Caco-2 (cell line): ENCODE results near the gene GSDMA. TPM values are rescaled to one million over a fixed set of nuclear protein-coding genes. Genes with fewer than 3 reads are reported as not detected.

Experiments
- BruUV-seq: library from RNA; stranded (reverse); fragments of 400-500 nt; replicated peaks from 2 replicates; lab custom pipeline; 2021; lab: Mats Ljungman, UMichigan
- CTCF ChIA-PET: fragments of 300-600 bp; sonication (Branson Sonifier 250); formaldehyde crosslinking; loops from one replicate; lab custom pipeline; 2022; ENCODE audit warnings: antibody characterized with exemption; lab: Charles Lee
- POLR2A ChIA-PET: fragments of 300-600 bp; sonication (Branson Sonifier 250); formaldehyde crosslinking; loops from one replicate; lab custom pipeline; 2022; ENCODE audit warnings: antibody characterized with exemption; lab: Charles Lee
- DNase-seq, 2 experiments: peaks; one replicate each; pipeline versions ENCODE4 v3.0.0 to v3.0.0-alpha.2; 2020 to 2022
- H3K27me3 ChIP-seq: replicated peaks from 2 replicates; pipeline ENCODE4 v1.6.0; 2011; ENCODE audit warnings: low read length; ENCODE audit not compliant: control insufficient read depth, insufficient read depth
- H3K36me3 ChIP-seq: 2 replicates; pipeline ENCODE4 v1.5.1; 2011; ENCODE audit warnings: low read length; ENCODE audit not compliant: control insufficient read depth, insufficient read depth
- H3K4me1 ChIP-seq: fragments of 250-450 bp; sonication (Bioruptor Pico); 2 replicates; pipeline ENCODE4 v1.5.1; 2020; ENCODE audit warnings: mild to moderate bottlenecking
- H3K4me3 ChIP-seq: 2 replicates; pipeline ENCODE4 v1.5.1; 2011; ENCODE audit warnings: low read depth, mild to moderate bottlenecking, control low read depth, low read length
- H3K9me3 ChIP-seq: fragments of 250-450 bp; sonication (Bioruptor Pico); 2 replicates; pipeline ENCODE4 v1.5.1; 2020; ENCODE audit warnings: mild to moderate bottlenecking, moderate library complexity
- H3K27ac Mint-ChIP-seq: one replicate; pipeline ENCODE4 v1.8.0; 2022; ENCODE audit warnings: mixed read lengths; ENCODE audit not compliant: unreplicated experiment
- H3K27me3 Mint-ChIP-seq: one replicate; pipeline ENCODE4 v1.8.0; 2022; ENCODE audit warnings: mixed read lengths; ENCODE audit not compliant: insufficient read depth, unreplicated experiment
- H3K36me3 Mint-ChIP-seq: one replicate; pipeline ENCODE4 v1.8.0; 2022; ENCODE audit warnings: mild to moderate bottlenecking, mixed read lengths; ENCODE audit not compliant: insufficient read depth, unreplicated experiment
- H3K4me1 Mint-ChIP-seq: one replicate; pipeline ENCODE4 v1.8.0; 2022; ENCODE audit warnings: low read depth, mixed read lengths; ENCODE audit not compliant: unreplicated experiment
- H3K4me3 Mint-ChIP-seq: one replicate; pipeline ENCODE4 v1.8.0; 2022; ENCODE audit warnings: mild to moderate bottlenecking, moderate library complexity, mixed read lengths; ENCODE audit not compliant: unreplicated experiment
- H3K9me3 Mint-ChIP-seq: one replicate; pipeline ENCODE4 v1.8.0; 2022; ENCODE audit warnings: mixed read lengths; ENCODE audit not compliant: unreplicated experiment
- intact Hi-C: fragments of 100-400 bp; cut with micrococcal nuclease; formaldehyde crosslinking; loops from one replicate; pipeline ENCODE4 v1.10.0; 2022; ENCODE audit not compliant: unreplicated experiment
- total RNA-seq: library from RNA; stranded (reverse); gene quantifications from 2 replicates; pipeline ENCODE4 v1.2.3, GENCODE V29; 2022
- TF ChIP-seq, protein P1 (sequence below), 2 experiments: fragments of 200-600 bp in 1 of 2; IDR thresholded peaks; 1 replicate in 1 of 2; 2 replicates in 1 of 2; pipeline versions ENCODE4 v1.5.1 to v1.8.0; 2011 to 2022; ENCODE audit warnings: antibody characterized with exemption in 1 of 2, control low read depth in 1 of 2, inconsistent platforms in 1 of 2, low read depth in 1 of 2, low read length in 1 of 2, mild to moderate bottlenecking in 1 of 2, moderate library complexity in 1 of 2; ENCODE audit not compliant: insufficient read depth in 1 of 2, severe bottlenecking in 1 of 2, unreplicated experiment in 1 of 2

GSDMA gene
- total RNA-seq, 1 experiment from 2014 or later, result not detected

DNA sequence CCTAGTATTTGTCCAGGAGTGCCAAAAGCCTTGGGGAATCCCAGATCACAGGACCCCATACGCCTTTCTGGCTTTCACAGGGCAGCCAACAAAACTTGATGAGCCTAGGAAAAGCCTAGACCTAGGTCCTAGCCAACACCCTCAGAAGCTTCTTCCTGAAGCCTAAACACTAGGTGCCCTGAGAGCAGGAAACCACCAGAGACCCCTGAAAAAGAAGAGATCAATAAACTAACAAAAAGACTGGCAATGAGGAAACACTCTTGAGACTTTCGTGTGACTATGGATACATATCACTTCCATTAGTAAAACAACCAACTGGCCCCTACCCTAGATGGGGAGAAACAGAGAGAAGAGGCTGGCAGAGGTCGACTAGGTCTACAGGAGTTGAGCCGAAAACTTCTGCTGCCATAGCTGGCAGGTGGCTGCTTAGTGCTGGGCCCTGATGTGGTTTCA, 36.6 kb upstream of the GSDMA start:
- H3K4me3 Mint-ChIP-seq, result peak overlapping the region; percentile 87
- Histone ChIP-seq H3K4me3 (peak overlapping the region; percentile 89), H3K4me1 (peaks cover 29% of the 10 kb centered on the region), H3K36me3 (no peaks in the 10 kb centered on the region), H3K9me3 (no peaks in the 10 kb centered on the region), H3K27me3 (no peaks in the 10 kb centered on the region)
- no peaks in the 10 kb centered on the region for H3K27me3 Mint-ChIP-seq
- H3K9me3 Mint-ChIP-seq, result no peaks in the 10 kb centered on the region
- H3K27ac Mint-ChIP-seq, result peak overlapping the region; percentile 97
- ChIA-PET CTCF (interaction anchor here (2.0 kb wide), 1 partner anchor 54 kb away, joined by 8 read pairs; the partner anchor contains the start of gene PSMD3), POLR2A (no interaction called here)
- peaks cover 7% of the 10 kb centered on the region for H3K4me1 Mint-ChIP-seq
- BruUV-seq, result TSS peak; percentile 4
- TF ChIP-seq, protein P1, sequence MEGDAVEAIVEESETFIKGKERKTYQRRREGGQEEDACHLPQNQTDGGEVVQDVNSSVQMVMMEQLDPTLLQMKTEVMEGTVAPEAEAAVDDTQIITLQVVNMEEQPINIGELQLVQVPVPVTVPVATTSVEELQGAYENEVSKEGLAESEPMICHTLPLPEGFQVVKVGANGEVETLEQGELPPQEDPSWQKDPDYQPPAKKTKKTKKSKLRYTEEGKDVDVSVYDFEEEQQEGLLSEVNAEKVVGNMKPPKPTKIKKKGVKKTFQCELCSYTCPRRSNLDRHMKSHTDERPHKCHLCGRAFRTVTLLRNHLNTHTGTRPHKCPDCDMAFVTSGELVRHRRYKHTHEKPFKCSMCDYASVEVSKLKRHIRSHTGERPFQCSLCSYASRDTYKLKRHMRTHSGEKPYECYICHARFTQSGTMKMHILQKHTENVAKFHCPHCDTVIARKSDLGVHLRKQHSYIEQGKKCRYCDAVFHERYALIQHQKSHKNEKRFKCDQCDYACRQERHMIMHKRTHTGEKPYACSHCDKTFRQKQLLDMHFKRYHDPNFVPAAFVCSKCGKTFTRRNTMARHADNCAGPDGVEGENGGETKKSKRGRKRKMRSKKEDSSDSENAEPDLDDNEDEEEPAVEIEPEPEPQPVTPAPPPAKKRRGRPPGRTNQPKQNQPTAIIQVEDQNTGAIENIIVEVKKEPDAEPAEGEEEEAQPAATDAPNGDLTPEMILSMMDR (IDR thresholded peaks at IDR 0.05; ENCODE audit: insufficient read depth in 1 of 2, low read depth in 1 of 2, low read length in 1 of 2, severe bottlenecking in 1 of 2, unreplicated experiment in 1 of 2), result no peak
- DNase-seq, result no peak
- H3K36me3 Mint-ChIP-seq, result peaks cover 31% of the 10 kb centered on the region
- intact Hi-C loops, result loop anchor here (1.0 to 5.0 kb wide), 2 partner anchors 10 to 144 kb away; no protein-coding TSS in a partner anchor

DNA sequence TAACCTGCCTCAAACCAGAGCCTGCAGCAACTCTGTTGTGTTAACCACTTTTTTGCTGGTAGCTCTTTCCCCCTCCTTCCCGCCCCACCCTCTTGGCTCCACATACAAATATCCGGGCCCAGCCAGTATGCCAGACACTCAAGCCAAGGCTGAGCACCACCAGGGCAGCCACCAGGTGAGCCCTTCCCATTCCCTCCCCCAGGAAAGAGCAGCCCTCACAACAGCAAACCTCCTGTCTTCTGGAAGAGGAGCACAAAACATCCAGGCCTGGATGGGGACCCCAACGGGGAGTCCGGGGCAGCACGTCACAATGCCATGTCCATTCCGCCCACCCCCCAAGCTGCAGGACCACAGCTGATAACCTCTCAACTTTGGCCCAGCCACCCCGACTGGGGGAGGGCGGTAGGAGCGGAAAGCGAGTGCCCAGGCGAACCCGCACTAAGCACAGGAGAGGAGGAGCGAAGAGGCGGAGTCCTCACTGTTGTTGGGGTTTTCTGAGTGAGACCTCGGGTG, 36.2 kb upstream of the GSDMA start:
- Histone ChIP-seq H3K4me1 (peaks cover 29% of the 10 kb centered on the region), H3K9me3 (no peaks in the 10 kb centered on the region), H3K27me3 (no peaks in the 10 kb centered on the region), H3K36me3 (no peaks in the 10 kb centered on the region), H3K4me3 (peak overlapping the region; percentile 89)
- Mint-ChIP-seq H3K4me3 (peak overlapping the region; percentile 87), H3K4me1 (peaks cover 7% of the 10 kb centered on the region), H3K9me3 (no peaks in the 10 kb centered on the region), H3K27ac (peak overlapping the region; percentile 97), H3K36me3 (peaks cover 27% of the 10 kb centered on the region), H3K27me3 (no peaks in the 10 kb centered on the region)
- TF ChIP-seq, protein P1 (IDR thresholded peaks at IDR 0.05; ENCODE audit: insufficient read depth in 1 of 2, low read depth in 1 of 2, low read length in 1 of 2, severe bottlenecking in 1 of 2, unreplicated experiment in 1 of 2), result peak in 1 of 2 experiments; percentile 2
- peak; percentile 50 to 54 for DNase-seq
- intact Hi-C loops, result loop anchor here (1.0 to 5.0 kb wide), 2 partner anchors 10 to 144 kb away; no protein-coding TSS in a partner anchor
- ChIA-PET POLR2A (interaction anchor here (0.7 to 1.5 kb wide), 3 partner anchors 26 to 239 kb away, joined by 4 to 5 read pairs (median 4); partner anchors contain the start of genes PGAP3 and PSMD3), CTCF (interaction anchor here (2.0 kb wide), 1 partner anchor 54 kb away, joined by 8 read pairs; the partner anchor contains the start of gene PSMD3)
- no TSS peak for BruUV-seq

DNA sequence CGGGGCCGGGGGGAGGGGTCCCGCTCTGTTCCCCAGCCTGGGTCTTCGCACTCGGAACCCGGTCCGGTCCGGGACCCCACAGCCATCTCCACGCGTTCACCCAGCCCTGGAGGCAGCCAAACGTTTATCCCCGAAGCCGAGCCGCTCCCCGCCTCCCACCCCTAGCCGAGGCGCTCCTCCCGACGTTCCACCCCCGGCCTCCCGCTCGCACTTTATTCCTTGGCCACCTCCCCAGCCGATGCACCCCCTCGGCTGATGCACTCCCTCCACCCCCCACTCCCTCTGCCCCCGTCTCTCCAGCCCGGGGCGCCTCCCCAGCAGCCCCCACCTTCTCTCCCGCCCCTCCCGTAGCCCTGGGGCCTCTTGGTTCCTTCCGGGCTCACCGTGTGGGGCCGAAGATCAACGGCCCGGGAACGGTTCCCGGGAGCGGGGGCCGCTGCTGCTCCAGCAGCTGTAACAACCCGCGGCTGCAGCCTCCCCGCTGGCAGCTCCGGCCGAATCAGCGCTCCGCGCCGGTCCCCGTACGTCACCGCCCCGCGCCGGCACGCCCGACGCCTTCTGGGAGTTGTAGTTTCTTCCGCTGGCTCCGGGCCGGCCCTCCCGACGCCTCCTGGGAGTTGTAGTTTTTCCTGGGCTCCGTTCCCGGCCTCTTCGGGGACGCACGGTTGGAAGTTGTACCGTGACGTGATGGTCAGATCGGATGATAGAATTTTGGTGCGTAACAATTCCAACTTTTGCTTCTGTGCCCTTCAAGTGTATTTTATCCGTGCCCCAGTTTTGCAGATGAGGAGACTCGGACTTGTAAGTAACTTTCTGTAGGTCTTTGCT, 35.5 kb upstream of the GSDMA start, which contains the start of the genes LRRC3C and ORMDL3:
Gene LRRC3C, plus strand, starts transcription at position 632 of the 828 bp plus-strand sequence. CDS start 13,792 bp downstream, outside the sequence.
Gene ORMDL3, minus strand, starts transcription at position 501 of the 828 bp plus-strand sequence. CDS start 3,398 bp downstream, outside the sequence.
- no peaks in the 10 kb centered on the region for H3K36me3 ChIP-seq
- POLR2A ChIA-PET, result interaction anchor here (0.7 to 1.5 kb wide), 3 partner anchors 26 to 239 kb away, joined by 4 to 5 read pairs (median 4); partner anchors contain the start of genes PGAP3 and PSMD3
- H3K4me3 Mint-ChIP-seq, result peak within 1 kb of the TSS; percentile 87
- CTCF ChIA-PET, result interaction anchor here (2.0 kb wide), 1 partner anchor 53 kb away, joined by 8 read pairs; the partner anchor contains the start of gene PSMD3
- TF ChIP-seq, protein P1 (IDR thresholded peaks at IDR 0.05; ENCODE audit: insufficient read depth in 1 of 2, low read depth in 1 of 2, low read length in 1 of 2, severe bottlenecking in 1 of 2, unreplicated experiment in 1 of 2), result no peak
- no peaks in the 10 kb centered on the region for H3K9me3 ChIP-seq
- H3K4me1 Mint-ChIP-seq, result peaks cover 7% of the 10 kb centered on the region
- no peaks in the 10 kb centered on the region for H3K9me3 Mint-ChIP-seq
- BruUV-seq, result no TSS peak
- no peaks in the 10 kb centered on the region for H3K27me3 ChIP-seq
- H3K4me1 ChIP-seq, result peaks cover 29% of the 10 kb centered on the region
- peak within 1 kb of the TSS; percentile 97 for H3K27ac Mint-ChIP-seq
- intact Hi-C loops, result loop anchor here (5.0 kb wide), 1 partner anchor 145 kb away; no protein-coding TSS in a partner anchor
- no peaks in the 10 kb centered on the region for H3K27me3 Mint-ChIP-seq
- DNase-seq, result peak; percentile 95 to 97
- peak within 1 kb of the TSS; percentile 89 for H3K4me3 ChIP-seq
- H3K36me3 Mint-ChIP-seq, result peaks cover 20% of the 10 kb centered on the region
